HG03460 (cell line): ENCODE results near the gene RAPGEF2.
"Not testable (repeated sequence)": the region's sequence is repeated elsewhere in the genome, so short reads cannot be mapped to it uniquely, and the experiment has no call there.

ENCODE experiments used
- ATAC-seq: cut with Tn5 transposase; IDR thresholded peaks from one replicate; pipeline ENCODE4 v1.9.1; 2021; ENCODE audit not compliant: unreplicated experiment

RAPGEF2 gene

GRCh38 chr4:159102622-159103383 is at the start of gene RAPGEF2:
RAPGEF2 (plus strand) TSS chr4:159103079; CDS start chr4:159104163, 1,084 bp downstream.
- peak; percentile 74 for ATAC-seq

GRCh38 chr4:159055833-159056232 is 47.0 kb upstream of the RAPGEF2 start:
- no peak for ATAC-seq

- ATAC-seq: no peak
These were observed 42.7 kb upstream of the RAPGEF2 start for GRCh38 chr4:159060161-159060560.

DNA sequence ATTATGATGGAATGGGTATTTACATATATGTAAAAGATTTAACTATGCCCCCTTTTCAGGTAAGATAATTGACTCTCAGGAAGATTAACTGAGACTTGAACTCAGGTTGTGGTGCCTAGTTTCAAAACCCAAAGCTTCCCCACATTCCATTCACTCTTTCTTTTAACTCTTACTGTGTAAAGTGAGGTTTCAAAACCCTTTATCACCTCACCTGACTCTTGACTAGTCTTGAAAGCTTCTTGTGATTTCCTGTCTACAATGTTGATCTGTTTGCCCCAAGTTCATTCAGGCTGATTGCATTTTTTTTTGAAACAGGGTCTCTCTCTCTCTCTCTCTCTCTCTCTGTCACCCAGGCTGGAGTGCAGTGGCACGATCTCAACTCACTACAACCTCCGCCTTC is 40.5 kb upstream of the RAPGEF2 start:
- no peak for ATAC-seq

DNA sequence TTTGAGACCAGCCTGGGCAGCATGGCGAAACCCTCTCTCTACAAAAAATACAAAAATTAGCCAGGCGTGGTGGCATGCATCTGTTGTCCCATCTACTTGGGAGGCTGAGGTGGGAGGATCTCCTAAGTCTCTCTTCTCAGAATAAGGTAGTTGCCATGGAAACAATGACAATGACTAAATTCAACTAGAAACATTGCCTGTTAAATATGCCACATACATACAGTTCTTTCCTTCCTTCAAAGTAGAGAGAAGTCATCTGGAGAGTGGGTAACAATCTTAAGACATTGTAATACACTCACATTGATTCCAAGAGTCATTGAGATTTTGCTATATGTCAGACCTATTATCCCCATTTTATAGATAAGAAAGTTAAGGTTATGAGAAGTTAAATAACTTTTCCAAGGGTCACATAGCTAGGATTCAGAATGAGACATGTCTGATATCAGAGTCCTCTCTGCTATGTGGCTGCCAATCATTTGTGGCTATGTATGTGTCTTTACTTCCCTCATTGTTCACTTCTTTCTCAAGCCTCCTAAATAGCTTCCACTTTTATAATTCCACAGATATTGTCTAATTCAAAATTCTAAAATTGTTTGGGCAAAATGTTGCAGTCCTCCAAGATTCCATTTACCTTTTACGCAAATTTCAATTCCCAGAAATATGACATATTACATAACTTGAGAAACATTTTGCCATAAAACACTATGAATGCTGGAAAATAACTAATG is 37.2 kb upstream of the RAPGEF2 start:
- ATAC-seq: no peak

DNA sequence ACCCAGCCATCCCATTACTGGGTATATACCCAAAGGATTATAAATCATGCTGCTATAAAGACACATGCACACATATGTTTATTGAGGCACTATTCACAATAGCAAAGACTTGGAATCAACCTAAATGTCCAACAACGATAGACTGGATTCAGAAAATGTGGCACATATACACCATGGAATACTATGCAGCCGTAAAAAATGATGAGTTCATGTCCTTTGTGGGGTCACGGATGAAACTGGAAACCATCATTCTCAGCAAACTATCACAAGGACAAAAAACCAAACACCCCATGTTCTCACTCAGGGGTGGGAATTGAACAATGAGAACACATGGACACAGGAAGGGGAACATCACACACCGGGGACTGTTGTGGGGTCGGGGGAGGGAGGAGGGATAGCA is 34.7 kb upstream of the RAPGEF2 start:
- not testable (repeated sequence) for ATAC-seq

GRCh38 chr4:159069922-159070321 is 33.0 kb upstream of the RAPGEF2 start:
- no peak for ATAC-seq

- ATAC-seq: no peak
These were observed 32.1 kb upstream of the RAPGEF2 start for GRCh38 chr4:159070742-159071141.

GRCh38 chr4:159071178-159071968 is 31.5 kb upstream of the RAPGEF2 start:
- no peak for ATAC-seq

DNA sequence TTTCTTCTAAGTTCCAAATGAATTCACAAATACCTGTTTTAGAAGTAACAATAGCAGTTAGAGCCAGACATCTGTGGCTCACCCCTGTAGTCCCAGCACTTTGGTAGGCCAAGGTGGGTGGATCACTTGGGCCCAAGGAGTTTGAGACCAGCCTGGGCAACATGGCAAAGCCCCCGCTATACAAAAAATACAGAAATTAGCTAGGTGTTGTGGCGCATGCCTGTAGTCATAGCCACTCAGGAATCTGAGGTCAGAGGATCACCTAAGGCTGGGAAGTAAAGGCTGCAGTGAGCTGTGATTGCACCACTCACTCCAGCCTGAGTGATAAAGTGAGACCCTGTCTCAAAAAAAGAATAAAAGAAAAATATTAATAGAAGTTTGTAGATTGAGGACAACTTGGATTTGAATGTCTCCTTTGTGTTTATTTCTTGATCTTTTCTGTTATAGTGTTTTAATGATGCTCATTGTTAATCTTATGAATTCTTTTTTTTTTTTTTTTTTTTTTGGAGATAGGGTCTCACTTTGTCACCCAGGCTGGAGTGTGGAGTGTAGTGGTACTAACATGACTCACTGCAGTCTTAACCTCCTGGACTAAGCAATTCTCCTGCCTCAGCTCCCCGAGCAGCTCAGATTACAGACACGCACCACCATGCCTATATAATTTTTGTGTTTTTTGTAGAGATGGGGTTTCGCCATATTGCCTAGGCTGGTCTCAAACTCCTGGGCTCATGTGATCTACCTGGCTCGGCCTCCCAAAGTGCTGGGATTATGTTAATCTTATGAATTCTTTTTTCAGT is 30.7 kb upstream of the RAPGEF2 start:
- no peak for ATAC-seq

DNA sequence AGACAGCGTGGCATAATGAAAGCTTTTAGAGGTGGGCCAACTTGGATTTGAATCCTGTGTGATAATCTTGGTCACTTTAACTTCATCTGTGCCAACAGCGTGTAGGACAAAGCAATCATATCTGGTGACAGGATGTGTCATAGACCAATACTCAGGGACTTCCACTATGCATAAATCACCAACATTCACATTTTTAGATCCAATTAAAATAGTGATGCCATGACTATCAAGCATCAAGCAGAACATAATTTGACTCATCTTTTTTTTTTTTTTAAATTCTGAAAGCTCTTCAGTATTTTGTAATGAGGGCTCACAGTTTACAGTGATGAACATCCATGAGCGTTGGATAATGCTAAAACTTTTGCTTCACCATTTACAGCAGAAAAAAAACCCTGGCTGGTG is 27.3 kb upstream of the RAPGEF2 start:
- ATAC-seq: no peak

GRCh38 chr4:159077018-159077417 is 25.9 kb upstream of the RAPGEF2 start:
- not testable (repeated sequence) for ATAC-seq

DNA sequence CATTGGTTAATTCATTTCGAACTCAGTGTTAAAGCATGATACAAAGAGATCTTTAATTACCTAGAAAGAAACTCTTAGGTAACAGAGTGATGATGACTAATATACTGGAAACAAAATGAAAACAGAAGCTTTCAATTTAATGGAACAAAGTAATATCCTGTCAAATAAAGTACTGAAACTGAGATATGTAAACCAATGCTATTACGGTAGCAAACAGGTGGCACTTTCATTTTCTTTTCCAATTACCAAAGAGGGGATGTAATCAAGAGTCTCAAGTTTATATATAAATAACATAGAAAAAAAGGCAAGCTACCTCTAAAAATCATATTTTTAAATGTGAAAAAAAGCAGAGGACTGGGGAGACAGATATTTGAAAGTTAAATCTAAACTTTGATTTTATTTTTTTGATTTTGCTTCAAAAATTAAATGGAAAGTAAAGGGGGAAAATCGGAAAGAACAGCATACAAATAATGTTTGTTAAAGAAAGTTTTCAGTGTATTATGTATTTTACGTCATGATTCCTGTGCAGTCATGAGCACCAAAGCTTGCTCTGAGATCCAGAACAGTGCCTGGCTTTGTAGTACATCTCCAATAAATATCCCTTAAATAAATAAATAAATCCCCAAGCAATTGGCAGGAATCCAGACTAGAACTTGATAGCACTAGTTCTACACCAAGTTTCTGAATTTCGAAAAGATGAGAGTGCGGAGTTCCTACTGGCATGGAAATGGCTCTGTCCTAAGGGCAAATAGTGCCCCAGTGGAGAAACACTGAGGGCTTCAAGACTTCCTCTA is 25.0 kb upstream of the RAPGEF2 start:
- ATAC-seq: peak; percentile 97

GRCh38 chr4:159079074-159079473 is 23.8 kb upstream of the RAPGEF2 start:
- ATAC-seq: no peak

GRCh38 chr4:159086606-159087005 is 16.3 kb upstream of the RAPGEF2 start:
- ATAC-seq: no peak

DNA sequence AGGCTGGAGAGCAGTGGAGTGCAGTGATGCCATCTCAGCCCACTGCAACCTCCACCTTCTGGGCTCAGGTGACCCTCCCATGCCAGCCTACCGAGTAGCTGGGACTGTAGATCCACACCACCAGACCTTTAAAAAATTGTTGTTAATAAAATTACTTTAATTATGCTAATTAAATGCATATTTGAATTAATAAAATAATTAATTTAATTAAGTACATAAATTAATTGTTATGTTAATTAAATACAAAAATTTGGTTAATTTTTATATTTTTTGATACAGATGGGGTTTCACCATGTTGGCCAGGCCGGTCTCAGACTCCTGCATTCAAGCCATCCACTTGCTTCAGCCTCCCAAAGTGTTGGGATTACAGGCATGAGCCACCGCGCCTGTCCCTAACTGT is 12.6 kb upstream of the RAPGEF2 start:
- ATAC-seq: no peak

GRCh38 chr4:159094156-159094555 is 8.7 kb upstream of the RAPGEF2 start:
- not testable (repeated sequence) for ATAC-seq

DNA sequence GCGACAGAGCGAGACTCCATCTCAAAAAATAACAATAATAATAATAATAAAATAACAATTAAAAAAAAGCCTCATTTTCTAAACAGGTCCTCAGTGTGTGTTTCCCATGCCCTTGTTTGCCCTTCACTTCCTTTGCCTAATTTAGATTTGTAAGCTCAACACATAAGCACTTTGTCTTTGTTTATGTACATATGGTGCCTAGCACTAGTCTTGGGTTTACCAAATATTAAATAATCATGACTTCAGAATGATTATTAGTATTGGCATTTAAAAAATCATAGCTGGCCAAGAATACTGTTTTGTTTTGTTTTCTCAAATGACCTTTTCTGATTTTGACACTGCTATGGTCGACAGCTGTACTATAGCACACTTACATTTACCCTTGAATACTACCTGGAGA is 6.4 kb upstream of the RAPGEF2 start:
- ATAC-seq: no peak

GRCh38 chr4:159097144-159097543 is 5.7 kb upstream of the RAPGEF2 start:
- no peak for ATAC-seq

GRCh38 chr4:159097785-159098184 is 5.1 kb upstream of the RAPGEF2 start:
- ATAC-seq: no peak
